HepG2 (cell line): Measurements from ENCODE around the gene PHKA2. TPM values are rescaled to one million over a fixed set of nuclear protein-coding genes. Genes with fewer than 3 reads are reported as not detected.

Experiments used
- ATAC-seq: fragments of 200-7000 bp; cut with Tn5 transposase; 3 replicates; pipeline ENCODE4 v1.9.1; 2020; ENCODE audit warnings: mild to moderate bottlenecking, moderate library complexity
- BruUV-seq: library from RNA; stranded (reverse); fragments of 400-500 nt; replicated peaks from 2 replicates; lab custom pipeline; 2021; lab: Mats Ljungman, UMichigan
- CTCF ChIA-PET: fragments of 300-600 bp; formaldehyde crosslinking; extraction: SDS; loops from one replicate; lab custom pipeline; 2021; ENCODE audit warnings: low total read pairs, inconsistent platforms, low intra/inter-chr PET ratio; lab: Yijun Ruan, JAX
- POLR2A ChIA-PET: fragments of 350-600 bp; sonication (Branson Sonifier 250); formaldehyde crosslinking; loops from one replicate; lab custom pipeline; 2020; ENCODE audit warnings: antibody characterized with exemption, inconsistent platforms; lab: Yijun Ruan, JAX
- DNase-seq: peaks from one replicate; pipeline ENCODE4 v3.0.0-alpha.2; 2015; ENCODE audit warnings: low spot score
- FAIRE-seq: peaks from 3 replicates; lab custom pipeline; 2011; peaks lifted over from hg19 to GRCh38; lab: Jason Lieb, UNC
- H2AFZ ChIP-seq: one replicate; pipeline ENCODE4 v1.6.1; 2011; ENCODE audit warnings: low read length, inconsistent platforms
- H3K27ac ChIP-seq: fragments of 300-600 bp; 3 replicates; pipeline ENCODE4 v1.8.0; 2011; ENCODE audit warnings: mixed run types, mild to moderate bottlenecking, mixed read lengths, low read length, inconsistent platforms; ENCODE audit not compliant: insufficient read depth; ENCODE audit errors: extremely low read length
- H3K27me3 ChIP-seq, 2 experiments: fragments of 200-600 bp in 1 of 2; 2 replicates in 1 of 2; 3 replicates in 1 of 2; pipeline versions ENCODE4 v1.6.0 to v1.8.0; 2011; ENCODE audit warnings: low read length in 2 of 2, mild to moderate bottlenecking in 2 of 2, moderate library complexity in 2 of 2, inconsistent platforms in 1 of 2; ENCODE audit not compliant: insufficient read depth in 2 of 2, control insufficient read depth in 1 of 2
- H3K36me3 ChIP-seq, 2 experiments: fragments of 200-600 bp in 1 of 2; replicated peaks in 1 of 2; 2 replicates in 1 of 2; 3 replicates in 1 of 2; pipeline versions ENCODE4 v1.5.1 to v1.8.0; 2011; ENCODE audit warnings: low read length in 2 of 2, inconsistent platforms in 1 of 2; ENCODE audit not compliant: insufficient read depth in 2 of 2, control insufficient read depth in 1 of 2
- H3K4me1 ChIP-seq: 2 replicates; pipeline ENCODE4 v1.5.1; 2012; ENCODE audit warnings: low read length, inconsistent platforms; ENCODE audit not compliant: insufficient read depth
- H3K4me2 ChIP-seq: 2 replicates; pipeline ENCODE4 v1.6.0; 2011; ENCODE audit warnings: low read depth, low read length, inconsistent platforms
- H3K4me3 ChIP-seq, 3 experiments: fragments of 200-600 bp in 1 of 3; sonication (generic), shearing (Covaris generic) in 1 of 3; replicated peaks in 1 of 3; 2 replicates each; pipeline ENCODE4 v1.5.1; 2011 to 2016; ENCODE audit warnings: low read length in 3 of 3, inconsistent platforms in 2 of 3, low read depth in 2 of 3, mild to moderate bottlenecking in 2 of 3, control low read depth in 1 of 3, mixed read lengths in 1 of 3; ENCODE audit not compliant: insufficient read depth in 1 of 3
- H3K79me2 ChIP-seq: one replicate; pipeline ENCODE4 v1.6.1; 2011; ENCODE audit warnings: low read length, inconsistent platforms; ENCODE audit not compliant: insufficient read depth
- H3K9ac ChIP-seq: 2 replicates; pipeline ENCODE4 v1.6.0; 2011; ENCODE audit warnings: mild to moderate bottlenecking, low read depth, low read length, inconsistent platforms; ENCODE audit not compliant: insufficient read depth
- H3K9me3 ChIP-seq: 2 replicates; pipeline ENCODE4 v1.5.1; 2012; ENCODE audit warnings: mild to moderate bottlenecking, low read length
- H4K20me1 ChIP-seq: 2 replicates; pipeline ENCODE4 v1.6.0; 2011; ENCODE audit warnings: inconsistent platforms, mild to moderate bottlenecking, low read length, moderate library complexity; ENCODE audit not compliant: insufficient read depth
- ZNF124 ChIP-seq: sonication (generic); formaldehyde crosslinking; IDR thresholded peaks from 2 replicates; pipeline ENCODE4 v1.4.0; 2020; ENCODE audit warnings: missing genetic modification reagents
- WGBS: methylation state at CpG from one replicate; pipeline ENCODE4 v1.1.6; 2017; ENCODE audit warnings: low lambda C conversion rate; 5-methylcytosine and 5-hydroxymethylcytosine counted together
- in situ Hi-C: cut with HindIII; loops from 2 replicates; pipeline ENCODE4 v1.10.0; 2017; ENCODE audit warnings: low pct_unique_long_range_greater_than_20kb; ENCODE audit not compliant: extremely low pct_ligation_motif_present
- intact Hi-C: fragments of 100-400 bp; cut with micrococcal nuclease; formaldehyde crosslinking; loops from one replicate; pipeline ENCODE4 v1.10.0; 2022; ENCODE audit not compliant: unreplicated experiment
- polyA plus RNA-seq, 8 experiments: library from polyadenylated mRNA; depleted of rRNA in 3 of 8; stranded (reverse) in 7 of 8; unstranded in 1 of 8; fragments of >200 nt; fragmentation: Illumina TruSeq in 4 of 8; extraction: Trizol in 4 of 8; gene quantifications; 2 replicates each; pipeline versions ENCODE4 v1.2.1 to v1.2.3, GENCODE V29; 2011 to 2016; ENCODE audit warnings: low read depth in 4 of 8, missing spikeins in 1 of 8, mixed read lengths in 1 of 8; ENCODE audit not compliant: insufficient read depth in 1 of 8
- total RNA-seq, 5 experiments: library from RNA; depleted of rRNA; stranded (reverse); fragments of >200 nt; fragmentation: Illumina TruSeq; extraction: Trizol; gene quantifications; 2 replicates each; pipeline ENCODE4 v1.2.3, GENCODE V29; 2016; ENCODE audit warnings: low read depth in 1 of 5
- TF ChIP-seq, protein P1 (sequence below): sonication (generic); formaldehyde crosslinking; IDR thresholded peaks from 2 replicates; pipeline ENCODE4 v1.4.0; 2020; ENCODE audit warnings: missing genetic modification reagents

The PHKA2 gene
- total and polyA plus RNA-seq, 2 of the 13 experiments (the other 11 are each of a cell fraction or from before 2014, with no cell fraction given): 20.5 to 273 TPM

DNA sequence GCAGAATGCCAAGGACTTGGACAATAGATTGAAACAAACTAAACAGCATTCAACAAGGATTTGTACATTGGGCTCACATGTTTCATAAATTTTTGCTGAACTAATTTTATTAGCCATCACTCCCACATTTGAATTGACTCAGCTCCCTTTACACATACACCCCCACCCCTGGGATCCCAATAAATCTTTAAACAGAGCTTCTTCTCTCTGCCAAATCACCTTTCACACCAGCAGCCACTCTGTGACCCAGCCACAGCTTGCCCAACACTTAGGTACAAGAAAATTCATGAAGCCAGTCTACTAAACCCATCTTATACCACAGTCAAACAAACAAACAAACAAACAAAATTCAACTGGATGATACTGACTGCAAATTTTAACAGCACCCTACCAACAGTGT is 21.6 kb downstream of the PHKA2 start (continued):
- TF ChIP-seq, protein P1, sequence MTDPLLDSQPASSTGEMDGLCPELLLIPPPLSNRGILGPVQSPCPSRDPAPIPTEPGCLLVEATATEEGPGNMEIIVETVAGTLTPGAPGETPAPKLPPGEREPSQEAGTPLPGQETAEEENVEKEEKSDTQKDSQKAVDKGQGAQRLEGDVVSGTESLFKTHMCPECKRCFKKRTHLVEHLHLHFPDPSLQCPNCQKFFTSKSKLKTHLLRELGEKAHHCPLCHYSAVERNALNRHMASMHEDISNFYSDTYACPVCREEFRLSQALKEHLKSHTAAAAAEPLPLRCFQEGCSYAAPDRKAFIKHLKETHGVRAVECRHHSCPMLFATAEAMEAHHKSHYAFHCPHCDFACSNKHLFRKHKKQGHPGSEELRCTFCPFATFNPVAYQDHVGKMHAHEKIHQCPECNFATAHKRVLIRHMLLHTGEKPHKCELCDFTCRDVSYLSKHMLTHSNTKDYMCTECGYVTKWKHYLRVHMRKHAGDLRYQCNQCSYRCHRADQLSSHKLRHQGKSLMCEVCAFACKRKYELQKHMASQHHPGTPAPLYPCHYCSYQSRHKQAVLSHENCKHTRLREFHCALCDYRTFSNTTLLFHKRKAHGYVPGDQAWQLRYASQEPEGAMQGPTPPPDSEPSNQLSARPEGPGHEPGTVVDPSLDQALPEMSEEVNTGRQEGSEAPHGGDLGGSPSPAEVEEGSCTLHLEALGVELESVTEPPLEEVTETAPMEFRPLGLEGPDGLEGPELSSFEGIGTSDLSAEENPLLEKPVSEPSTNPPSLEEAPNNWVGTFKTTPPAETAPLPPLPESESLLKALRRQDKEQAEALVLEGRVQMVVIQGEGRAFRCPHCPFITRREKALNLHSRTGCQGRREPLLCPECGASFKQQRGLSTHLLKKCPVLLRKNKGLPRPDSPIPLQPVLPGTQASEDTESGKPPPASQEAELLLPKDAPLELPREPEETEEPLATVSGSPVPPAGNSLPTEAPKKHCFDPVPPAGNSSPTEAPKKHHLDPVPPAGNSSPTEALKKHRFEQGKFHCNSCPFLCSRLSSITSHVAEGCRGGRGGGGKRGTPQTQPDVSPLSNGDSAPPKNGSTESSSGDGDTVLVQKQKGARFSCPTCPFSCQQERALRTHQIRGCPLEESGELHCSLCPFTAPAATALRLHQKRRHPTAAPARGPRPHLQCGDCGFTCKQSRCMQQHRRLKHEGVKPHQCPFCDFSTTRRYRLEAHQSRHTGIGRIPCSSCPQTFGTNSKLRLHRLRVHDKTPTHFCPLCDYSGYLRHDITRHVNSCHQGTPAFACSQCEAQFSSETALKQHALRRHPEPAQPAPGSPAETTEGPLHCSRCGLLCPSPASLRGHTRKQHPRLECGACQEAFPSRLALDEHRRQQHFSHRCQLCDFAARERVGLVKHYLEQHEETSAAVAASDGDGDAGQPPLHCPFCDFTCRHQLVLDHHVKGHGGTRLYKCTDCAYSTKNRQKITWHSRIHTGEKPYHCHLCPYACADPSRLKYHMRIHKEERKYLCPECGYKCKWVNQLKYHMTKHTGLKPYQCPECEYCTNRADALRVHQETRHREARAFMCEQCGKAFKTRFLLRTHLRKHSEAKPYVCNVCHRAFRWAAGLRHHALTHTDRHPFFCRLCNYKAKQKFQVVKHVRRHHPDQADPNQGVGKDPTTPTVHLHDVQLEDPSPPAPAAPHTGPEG: no peak

GRCh38 chrX:18961686-18962085 is 22.2 kb downstream of the PHKA2 start:
- H3K4me3 ChIP-seq: no peak overlapping the region
- H3K9me3 ChIP-seq: no peaks in the 10 kb centered on the region
- in situ Hi-C loops (no loop called here), intact Hi-C loops (loop anchor here (2.0 kb wide), 1 partner anchor 25 kb away; no protein-coding TSS in a partner anchor)
- H3K27ac ChIP-seq: no peak overlapping the region
- no peak overlapping the region for H2AFZ ChIP-seq
- no peaks in the 10 kb centered on the region for H3K27me3 ChIP-seq
- BruUV-seq: no TSS peak
- no peak for TF ChIP-seq ZNF124 (CRISPR knock-in tag)
- TF ChIP-seq, all 625 proteins: peak for 0
- ATAC-seq (no peak), DNase-seq (no peak), FAIRE-seq (no peak)
- H3K36me3 ChIP-seq: peaks cover 1 to 3% of the 10 kb centered on the region in 2 experiments; a peak in 2 of 5 replicates
- CTCF ChIA-PET: no interaction called here
- peaks cover 49% of the 10 kb centered on the region for H3K79me2 ChIP-seq
- no peak overlapping the region for H3K4me2 ChIP-seq
- POLR2A ChIA-PET: interaction anchor here (0.8 kb wide), 1 partner anchor 22 kb away, joined by 4 read pairs; the partner anchor contains the start of gene PHKA2
- 85% methylated on average over 2 of the region's 2 CpGs for WGBS
- H3K9ac ChIP-seq: no peak overlapping the region
- H4K20me1 ChIP-seq: peaks cover 28% of the 10 kb centered on the region
- H3K4me1 ChIP-seq: peaks cover 6% of the 10 kb centered on the region; the same call in 1 of the 2 replicates
